Left lung (tissue), 14 donors: Measurements from ENCODE around the gene NMU. TPM values are rescaled to one million over a fixed set of nuclear protein-coding genes. Genes with fewer than 3 reads are reported as not detected.
"Not testable (repeated sequence)": the region's sequence is repeated elsewhere in the genome, so short reads cannot be mapped to it uniquely, and the experiment has no call there.

Experiments
- ATAC-seq: fragments of 200-7000 bp; cut with Tn5 transposase; one replicate; pipeline ENCODE4 v1.9.1; 2020; ENCODE audit warnings: moderate library complexity
- DNase-seq, 4 donors: peaks; one replicate each; pipeline ENCODE4 v3.0.0-alpha.2; 2013 to 2020
- H3K27ac ChIP-seq, 2 donors: fragments of 200-600 bp; sonication (generic) in 1 of 2; one replicate each; pipeline versions ENCODE4 v1.5.0 to v1.8.0; 2020 to 2021
- H3K27me3 ChIP-seq, 2 donors: fragments of 200-600 bp; sonication (generic) in 1 of 2; one replicate each; pipeline versions ENCODE4 v1.5.0 to v1.8.0; 2020 to 2021
- H3K36me3 ChIP-seq, 2 donors: fragments of 200-600 bp; sonication (generic) in 1 of 2; one replicate each; pipeline versions ENCODE4 v1.5.0 to v1.8.0; 2020 to 2021
- H3K4me1 ChIP-seq, 2 donors: fragments of 200-600 bp; one replicate each; pipeline ENCODE4 v1.8.0; 2021
- H3K4me3 ChIP-seq, 2 donors: fragments of 200-600 bp; sonication (generic) in 1 of 2; one replicate each; pipeline versions ENCODE4 v1.5.0 to v1.8.0; 2020 to 2021; ENCODE audit warnings: mild to moderate bottlenecking in 1 of 2
- H3K9me3 ChIP-seq, 2 donors: fragments of 200-600 bp; sonication (generic) in 1 of 2; one replicate each; pipeline versions ENCODE4 v1.5.0 to v1.8.0; 2020 to 2021
- CTCF ChIP-seq, 2 donors: fragments of 200-600 bp; sonication (generic) in 1 of 2; IDR thresholded peaks; one replicate each; pipeline versions ENCODE4 v1.5.0 to v1.8.0; 2021; ENCODE audit warnings: antibody characterized with exemption in 2 of 2
- intact Hi-C, 2 donors: fragments of 100-400 bp; cut with DNase I; formaldehyde crosslinking; loops; one replicate each; pipeline versions ENCODE4 v1.11.2 to v1.14.2; 2022
- long read RNA-seq, 12 donors: library from polyadenylated mRNA in 2 of 12; unstranded in 2 of 12; transcript quantifications; one replicate each; pipeline ENCODE4 v2.0.0 and lab custom pipeline, GENCODE V29; 2019 to 2026
- polyA plus RNA-seq, 6 donors: library from polyadenylated mRNA; unstranded; fragments of 120-200 nt; gene quantifications; one replicate each; pipeline ENCODE4 v1.2.1, GENCODE V29; 2013; ENCODE audit not compliant: insufficient read length in 6 of 6
- total RNA-seq, 2 donors: library from RNA; stranded (reverse); fragmentation: NEBNext Ultra II Directional; extraction: Animal tissue kit (Norgen Biotek cat#: 25700); gene quantifications; one replicate each; pipeline ENCODE4 v1.2.1, GENCODE V29; 2021
- donor health status: DM: no; HTN: yes; CAD: no.
- donor health status: DM: no; HTN: no; CAD: no.

NMU gene, protein sequence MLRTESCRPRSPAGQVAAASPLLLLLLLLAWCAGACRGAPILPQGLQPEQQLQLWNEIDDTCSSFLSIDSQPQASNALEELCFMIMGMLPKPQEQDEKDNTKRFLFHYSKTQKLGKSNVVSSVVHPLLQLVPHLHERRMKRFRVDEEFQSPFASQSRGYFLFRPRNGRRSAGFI
- total RNA-seq, result 1 to 10 TPM in 1 of 2 donors, under 1 TPM in 1; 0.81 to 5.7 TPM
- 10 to 100 TPM in 1 of 6 donors, 1 to 10 TPM in 5; 3.4 to 36.2 (median 4.7) TPM for polyA plus RNA-seq
- long read RNA-seq, donor 1, transcript NMU-201 (10 exons, 816 nt), result major isoform, 5 of 5 reads
- long read RNA-seq, donor 1, partial matches to known transcripts, result 0 of 5 reads
- long read RNA-seq, donor 1, other reads (novel, unspliced or antisense), result 0 of 5 reads
- long read RNA-seq, donor 2, partial matches to known transcripts, result 0 of 1 reads
- long read RNA-seq, donor 2, other reads (novel, unspliced or antisense), result 0 of 1 reads
- long read RNA-seq, donor 3, result 0 reads
- long read RNA-seq, donor 4, transcript NMU-201 (10 exons, 816 nt), result major isoform, 6 of 7 reads
- long read RNA-seq, donor 4, partial matches to known transcripts, result 0 of 7 reads
- long read RNA-seq, donor 4, other reads (novel, unspliced or antisense), result 0 of 7 reads
- long read RNA-seq, donor 5, partial matches to known transcripts, result 0 of 3 reads
- long read RNA-seq, donor 5, other reads (novel, unspliced or antisense), result 0 of 3 reads
- long read RNA-seq, donor 6, transcript NMU-201 (10 exons, 816 nt), result major isoform, 6 of 9 reads
- long read RNA-seq, donor 6, partial matches to known transcripts, result 0 of 9 reads
- long read RNA-seq, donor 6, other reads (novel, unspliced or antisense), result 0 of 9 reads
- long read RNA-seq, donor 7, transcript NMU-201 (10 exons, 816 nt), result major isoform, 11 of 12 reads
- long read RNA-seq, donor 7, partial matches to known transcripts, result 0 of 12 reads
- long read RNA-seq, donor 7, other reads (novel, unspliced or antisense), result 0 of 12 reads
- long read RNA-seq, donor 8, result 0 reads
- long read RNA-seq, donor 9, result 0 reads
- long read RNA-seq, donor 10, partial matches to known transcripts, result 0 of 3 reads
- long read RNA-seq, donor 10, other reads (novel, unspliced or antisense), result 0 of 3 reads
- long read RNA-seq, donor 11, transcript NMU-201 (10 exons, 816 nt), result major isoform, 8 of 10 reads
- long read RNA-seq, donor 11, partial matches to known transcripts, result 0 of 10 reads
- long read RNA-seq, donor 11, other reads (novel, unspliced or antisense), result 0 of 10 reads
- long read RNA-seq, donor 12, result 0 reads

- peaks cover 37 to 61% of the 10 kb centered on the region in 2 donors for H3K27me3 ChIP-seq
Measured at GRCh38 chr4:55635741-55636655, at the start of gene NMU. Gene NMU, minus strand, starts transcription at chr4:55636298. Its CDS starts 106 bp downstream, at chr4:55636192.

DNA sequence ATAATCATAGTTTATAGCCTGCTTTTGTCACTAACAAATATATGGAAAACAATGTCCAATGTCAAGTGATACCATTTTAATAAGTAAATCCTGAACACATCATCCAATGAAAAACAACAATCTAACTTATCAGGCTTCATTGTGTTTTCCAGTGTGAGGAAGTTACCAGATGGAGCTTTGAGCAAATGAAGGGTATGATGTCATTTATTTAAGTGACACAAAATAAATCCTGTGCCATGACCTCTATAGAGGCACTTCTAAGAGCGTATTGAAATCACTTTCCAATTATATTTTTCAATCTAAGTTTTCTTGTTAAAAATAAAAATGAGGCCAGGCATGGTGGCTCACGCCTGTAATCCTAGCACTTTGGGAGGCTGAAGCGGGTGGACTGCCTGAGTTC is 48.2 kb upstream of the NMU start:
- H3K27me3 ChIP-seq, result no peaks in the 10 kb centered on the region
- no peak for DNase-seq
- no peaks in the 10 kb centered on the region for H3K4me1 ChIP-seq

More at GRCh38 chr4:55635741-55636655, at the start of gene NMU:
- peak within 1 kb of the TSS; percentile 21 to 32 for H3K4me3 ChIP-seq
- H3K27ac ChIP-seq, result no peak within 1 kb of the TSS
- DNase-seq (peak in 3 of 4 donors; percentile 45 to 84 (median 61)), ATAC-seq (peak; percentile 98)
- no peaks in the 10 kb centered on the region for H3K9me3 ChIP-seq
- peaks cover 2 to 18% of the 10 kb centered on the region in 2 donors for H3K4me1 ChIP-seq
- intact Hi-C loops, result no loop called here
- no peaks in the 10 kb centered on the region for H3K36me3 ChIP-seq
- TF ChIP-seq CTCF (IDR thresholded peaks at IDR 0.05), result no peak

GRCh38 chr4:55682797-55683196 is 46.7 kb upstream of the NMU start:
- H3K4me3 ChIP-seq, H3K36me3 ChIP-seq, intact Hi-C loops, DNase-seq, H3K27ac ChIP-seq, H3K9me3 ChIP-seq, H3K27me3 ChIP-seq, H3K4me1 ChIP-seq, ATAC-seq: not testable (repeated sequence)

More for the DNA sequence above, 48.2 kb upstream of the NMU start:
- Histone ChIP-seq H3K4me3 (no peak overlapping the region), H3K27ac (no peak overlapping the region), H3K36me3 (no peaks in the 10 kb centered on the region), H3K9me3 (no peaks in the 10 kb centered on the region)
- no peak for ATAC-seq
- intact Hi-C loops, result no loop called here
- no peak for TF ChIP-seq CTCF (IDR thresholded peaks at IDR 0.05)

- Histone ChIP-seq H3K27ac (no peak overlapping the region), H3K4me3 (no peak overlapping the region), H3K9me3 (no peaks in the 10 kb centered on the region), H3K4me1 (no peaks in the 10 kb centered on the region), H3K27me3 (no peaks in the 10 kb centered on the region), H3K36me3 (no peaks in the 10 kb centered on the region)
- no peak for TF ChIP-seq CTCF (IDR thresholded peaks at IDR 0.05)
- intact Hi-C loops, result no loop called here
- DNase-seq (no peak), ATAC-seq (no peak)
Measured at GRCh38 chr4:55682295-55682694, 46.2 kb upstream of the NMU start.
